Activated T-cell treated with anti-CD3 and anti-CD28 coated beads, Interleukin-2, amount 50 U/mL, for 4 hours (primary cell): ENCODE results near the gene ABCA2. TPM values are rescaled to one million over a fixed set of nuclear protein-coding genes. Genes with fewer than 3 reads are reported as not detected.

ENCODE experiments used
- ATAC-seq, 2 donors: fragments of 200-7000 bp; cut with Tn5 transposase; one replicate each; pipeline ENCODE4 v1.10.0; 2021
- DNase-seq: peaks from one replicate; pipeline ENCODE4 v3.0.0-alpha.2; 2020
- H3K27me3 Mint-ChIP-seq: one replicate; pipeline ENCODE4 v1.8.0; 2021; ENCODE audit warnings: low read depth, mixed read lengths
- H3K36me3 Mint-ChIP-seq: one replicate; pipeline ENCODE4 v1.8.0; 2022; ENCODE audit warnings: mixed read lengths; ENCODE audit not compliant: insufficient read depth
- H3K4me1 Mint-ChIP-seq: one replicate; pipeline ENCODE4 v1.8.0; 2021; ENCODE audit warnings: low read depth, mixed read lengths
- H3K4me3 Mint-ChIP-seq: one replicate; pipeline ENCODE4 v1.8.0; 2021; ENCODE audit warnings: mild to moderate bottlenecking, moderate library complexity, mixed read lengths
- H3K9me3 Mint-ChIP-seq: one replicate; pipeline ENCODE4 v1.8.0; 2021; ENCODE audit warnings: mixed read lengths
- total RNA-seq, 3 donors: library from RNA; stranded (reverse); gene quantifications; one replicate each; pipeline ENCODE4 v1.2.1, GENCODE V29; 2021

Gene ABCA2
- total RNA-seq, 3 donors from 2014 or later: 9.1 to 15.3 (median 14.3) TPM

- H3K4me1 Mint-ChIP-seq: no peaks in the 10 kb centered on the region
- no peaks in the 10 kb centered on the region for H3K36me3 Mint-ChIP-seq
- ATAC-seq (peak; percentile 47 to 69), DNase-seq (peak; percentile 47)
- no peaks in the 10 kb centered on the region for H3K9me3 Mint-ChIP-seq
- H3K4me3 Mint-ChIP-seq: no peak within 1 kb of the TSS
- H3K27me3 Mint-ChIP-seq: peaks cover 24% of the 10 kb centered on the region
Measured at GRCh38 chr9:137053944-137054931, 26.2 kb upstream of the ABCA2 start, which contains the start of gene ENTPD2. Gene ENTPD2 (minus strand): TSS chr9:137054061. CDS start chr9:137053997, 64 bp downstream.

GRCh38 chr9:137052998-137053943 is 25.2 kb upstream of the ABCA2 start:
- peaks cover 24% of the 10 kb centered on the region for H3K27me3 Mint-ChIP-seq
- no peaks in the 10 kb centered on the region for H3K4me1 Mint-ChIP-seq
- no peaks in the 10 kb centered on the region for H3K9me3 Mint-ChIP-seq
- no peaks in the 10 kb centered on the region for H3K36me3 Mint-ChIP-seq
- ATAC-seq: peak; percentile 41 to 49
- no peak overlapping the region for H3K4me3 Mint-ChIP-seq
- no peak for DNase-seq

- Mint-ChIP-seq H3K4me1 (no peaks in the 10 kb centered on the region), H3K4me3 (no peak overlapping the region), H3K27me3 (peaks cover 33% of the 10 kb centered on the region), H3K36me3 (no peaks in the 10 kb centered on the region), H3K9me3 (no peaks in the 10 kb centered on the region)
- DNase-seq (no peak), ATAC-seq (no peak)
Measured at GRCh38 chr9:137052293-137052692, 24.3 kb upstream of the ABCA2 start.

GRCh38 chr9:137051145-137051724 is 23.2 kb upstream of the ABCA2 start:
- DNase-seq (no peak), ATAC-seq (no peak)
- no peaks in the 10 kb centered on the region for H3K36me3 Mint-ChIP-seq
- peaks cover 43% of the 10 kb centered on the region for H3K27me3 Mint-ChIP-seq
- H3K4me3 Mint-ChIP-seq: no peak overlapping the region
- no peaks in the 10 kb centered on the region for H3K9me3 Mint-ChIP-seq
- peaks cover 4% of the 10 kb centered on the region for H3K4me1 Mint-ChIP-seq

GRCh38 chr9:137050570-137050969 is 22.5 kb upstream of the ABCA2 start:
- DNase-seq (no peak), ATAC-seq (no peak)
- H3K27me3 Mint-ChIP-seq: peaks cover 43% of the 10 kb centered on the region
- H3K4me3 Mint-ChIP-seq: no peak overlapping the region
- peaks cover 4% of the 10 kb centered on the region for H3K4me1 Mint-ChIP-seq
- no peaks in the 10 kb centered on the region for H3K9me3 Mint-ChIP-seq
- H3K36me3 Mint-ChIP-seq: no peaks in the 10 kb centered on the region

GRCh38 chr9:137049544-137050449 is 21.8 kb upstream of the ABCA2 start:
- peaks cover 9% of the 10 kb centered on the region for H3K4me1 Mint-ChIP-seq
- DNase-seq: peak; percentile 49
- H3K27me3 Mint-ChIP-seq: peaks cover 47% of the 10 kb centered on the region
- peak in 1 of 2 donors; percentile 32 for ATAC-seq
- H3K4me3 Mint-ChIP-seq: no peak overlapping the region
- no peaks in the 10 kb centered on the region for H3K9me3 Mint-ChIP-seq
- H3K36me3 Mint-ChIP-seq: no peaks in the 10 kb centered on the region

- H3K36me3 Mint-ChIP-seq: no peaks in the 10 kb centered on the region
- H3K27me3 Mint-ChIP-seq: peaks cover 53% of the 10 kb centered on the region
- H3K9me3 Mint-ChIP-seq: no peaks in the 10 kb centered on the region
Measured at GRCh38 chr9:137048655-137049543, 20.9 kb upstream of the ABCA2 start.

GRCh38 chr9:137046088-137046787 is 18.2 kb upstream of the ABCA2 start, which contains the start of gene NPDC1:
Gene NPDC1 (minus strand): TSS chr9:137046177. CDS start chr9:137045989, 188 bp downstream.
- peak; percentile 73 for DNase-seq
- no peaks in the 10 kb centered on the region for H3K9me3 Mint-ChIP-seq
- no peaks in the 10 kb centered on the region for H3K36me3 Mint-ChIP-seq
- peaks cover 52% of the 10 kb centered on the region for H3K27me3 Mint-ChIP-seq
- H3K4me1 Mint-ChIP-seq: peaks cover 16% of the 10 kb centered on the region
- ATAC-seq: peak; percentile 82 to 84
- H3K4me3 Mint-ChIP-seq: peak within 1 kb of the TSS; percentile 63

More at GRCh38 chr9:137048655-137049543, 20.9 kb upstream of the ABCA2 start:
- no peak for ATAC-seq
- no peak overlapping the region for H3K4me3 Mint-ChIP-seq
- DNase-seq: no peak
- H3K4me1 Mint-ChIP-seq: peaks cover 14% of the 10 kb centered on the region

- DNase-seq: no peak
Measured at GRCh38 chr9:137045294-137046087, 17.5 kb upstream of the ABCA2 start.

GRCh38 chr9:137044502-137045177 is 16.6 kb upstream of the ABCA2 start:
- Mint-ChIP-seq H3K4me3 (peak overlapping the region; percentile 63), H3K4me1 (peaks cover 16% of the 10 kb centered on the region), H3K36me3 (no peaks in the 10 kb centered on the region), H3K9me3 (no peaks in the 10 kb centered on the region), H3K27me3 (peaks cover 42% of the 10 kb centered on the region)
- ATAC-seq (no peak), DNase-seq (no peak)

More at GRCh38 chr9:137045294-137046087, 17.5 kb upstream of the ABCA2 start:
- Mint-ChIP-seq H3K36me3 (no peaks in the 10 kb centered on the region), H3K4me1 (peaks cover 16% of the 10 kb centered on the region), H3K4me3 (peak overlapping the region; percentile 63), H3K27me3 (peaks cover 49% of the 10 kb centered on the region), H3K9me3 (no peaks in the 10 kb centered on the region)
- peak; percentile 29 to 37 for ATAC-seq

- Mint-ChIP-seq H3K4me3 (no peak overlapping the region), H3K4me1 (peaks cover 16% of the 10 kb centered on the region)
Measured at GRCh38 chr9:137044037-137044436, 16.0 kb upstream of the ABCA2 start.

More at GRCh38 chr9:137044037-137044436, 16.0 kb upstream of the ABCA2 start:
- ATAC-seq: no peak
- no peaks in the 10 kb centered on the region for H3K36me3 Mint-ChIP-seq
- DNase-seq: no peak
- H3K27me3 Mint-ChIP-seq: peaks cover 38% of the 10 kb centered on the region
- no peaks in the 10 kb centered on the region for H3K9me3 Mint-ChIP-seq
